ENCODE results near the gene ZNF787.
A peak's percentile ranks its signal among the peaks of the same experiment; 100 is the strongest.

ZNF787 gene

DNA sequence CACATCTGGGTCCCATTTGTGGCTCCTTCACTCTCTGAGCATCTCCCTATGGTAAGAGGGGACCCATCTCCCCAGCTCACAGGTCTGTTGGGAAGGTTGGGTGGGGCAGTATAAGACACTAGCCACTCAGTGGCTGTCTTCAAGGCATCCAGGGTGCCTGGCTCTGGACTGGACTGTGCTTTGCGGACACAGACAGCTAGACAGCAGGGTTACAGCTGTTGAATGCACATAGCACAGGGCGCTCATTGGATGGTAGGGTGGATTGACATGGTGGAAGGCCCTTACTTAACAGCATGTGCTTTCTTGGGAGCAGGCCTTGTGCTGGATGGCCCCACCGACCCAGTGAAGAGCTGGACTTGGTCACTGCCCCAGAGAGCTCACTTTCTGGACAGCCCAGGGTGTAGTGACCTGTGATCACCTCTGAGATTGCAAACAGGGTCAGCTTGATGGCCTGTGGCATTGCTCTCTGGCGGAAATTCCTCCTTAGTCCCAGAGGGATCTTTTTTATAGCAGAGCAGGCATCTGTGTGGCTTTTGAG, 21.9 kb upstream of the ZNF787 start:
- DNase-seq, result no peak

DNA sequence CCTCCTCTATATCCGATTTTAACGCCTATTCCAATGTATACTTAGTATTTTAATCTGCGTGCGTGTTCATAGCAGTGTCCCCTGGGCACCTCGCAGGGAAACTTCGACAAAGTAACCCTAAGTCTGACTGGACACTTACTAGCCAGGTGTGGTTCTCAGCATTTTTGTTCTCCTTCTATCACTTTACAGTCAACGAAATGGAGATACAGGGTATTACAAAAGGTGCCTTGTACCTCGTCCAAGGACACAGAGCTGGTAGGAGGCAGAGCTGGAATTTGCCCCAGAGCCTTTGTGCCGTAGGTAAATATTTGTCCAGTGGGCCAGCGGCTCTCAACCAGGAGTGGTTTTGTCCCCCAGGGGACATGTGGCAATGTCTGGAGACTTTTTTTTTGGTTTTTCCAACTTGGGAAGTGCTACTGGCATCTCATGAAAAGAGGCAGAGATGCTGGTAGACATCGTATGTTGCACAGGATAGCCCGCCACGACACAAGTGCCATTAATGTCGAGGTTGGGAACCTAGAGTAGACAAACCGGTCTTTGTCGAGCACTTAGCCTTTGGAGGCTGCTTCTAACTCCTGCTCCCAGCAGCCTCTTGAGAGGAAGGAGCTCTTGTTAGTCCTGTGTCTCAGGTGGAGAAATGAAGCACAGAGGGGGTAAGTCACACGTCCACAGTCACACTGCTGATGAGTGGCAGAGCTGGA, 21.1 kb upstream of the ZNF787 start:
- no peak for DNase-seq

DNA sequence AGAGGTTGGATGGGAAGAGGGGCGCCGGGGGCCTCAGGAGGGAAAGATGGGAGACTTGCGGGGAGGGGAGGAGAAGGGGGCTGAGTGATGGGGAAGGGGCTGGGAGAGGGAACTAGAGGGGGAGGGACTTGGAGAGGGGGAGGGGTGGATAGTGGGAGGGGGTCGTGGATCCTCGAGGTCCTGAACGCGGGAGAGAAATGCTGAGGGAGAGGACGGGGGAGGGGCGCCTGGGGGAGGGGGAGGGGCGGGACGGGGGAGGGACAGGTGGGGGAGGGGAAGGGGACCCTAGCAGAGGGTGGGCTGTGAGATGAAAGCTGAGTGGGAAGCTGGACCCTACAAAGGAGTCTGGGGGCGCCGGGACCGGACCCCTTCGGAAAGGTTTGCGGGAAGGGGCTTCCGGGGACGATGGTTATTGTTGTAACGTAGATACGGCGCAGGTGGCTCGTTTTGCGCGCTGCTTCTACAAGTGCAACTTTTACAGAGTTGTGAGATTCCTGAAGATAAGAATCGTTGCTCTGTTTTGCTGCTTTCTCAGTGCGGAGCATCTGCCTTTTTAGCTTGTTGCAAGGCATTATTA, 20.4 kb upstream of the ZNF787 start:
- DNase-seq, result no peak

DNA sequence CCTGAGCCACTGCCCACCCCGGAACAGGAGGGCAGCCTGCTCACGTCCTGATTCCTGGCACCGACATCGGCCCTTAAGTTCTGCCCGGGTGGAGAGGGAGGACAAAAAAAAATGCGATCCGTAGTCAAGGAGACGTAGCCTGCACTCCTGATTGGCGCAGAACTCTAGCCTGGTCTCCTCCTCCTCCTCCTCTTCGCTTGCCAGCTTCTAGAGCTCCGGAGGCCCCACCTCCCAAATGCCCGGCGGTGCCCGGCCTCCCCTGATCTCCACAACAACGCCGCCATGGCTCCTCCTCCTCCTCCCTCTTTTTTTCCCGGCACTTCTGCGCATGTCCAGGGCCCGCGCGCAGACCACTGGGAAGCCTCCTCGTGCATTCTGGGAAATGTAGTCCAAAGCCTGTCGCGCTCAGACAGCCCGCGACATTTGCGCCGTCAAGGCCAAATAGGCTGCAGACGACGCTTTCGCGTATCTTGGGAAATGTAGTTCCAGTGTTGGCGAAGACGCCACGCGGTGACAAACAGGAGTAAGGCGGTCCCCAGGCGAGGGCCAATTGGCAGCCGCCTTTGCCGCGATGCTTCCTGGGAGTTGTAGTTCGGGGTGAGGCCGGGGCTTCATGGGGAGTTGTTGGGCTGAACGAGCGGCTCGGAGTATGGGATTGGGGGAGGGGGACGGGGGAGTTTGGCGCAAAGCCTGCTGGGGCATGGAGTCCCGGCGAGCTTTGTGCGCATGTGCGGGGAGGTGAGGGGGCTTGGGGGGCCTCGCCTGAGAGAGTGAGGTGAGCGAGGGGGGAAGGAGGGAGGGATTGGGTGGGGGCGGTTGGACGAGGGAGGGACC, 19.7 kb upstream of the ZNF787 start, which contains the start of gene ZNF444:
Gene ZNF444 (plus strand): TSS at position 705 of the 834 bp plus-strand sequence. CDS start 5,625 bp downstream, outside the sequence.
- peak; percentile 98 for DNase-seq

GRCh38 chr19:56139847-56140582, 18.9 kb upstream of the ZNF787 start:
- DNase-seq, result no peak

- no peak for DNase-seq
Measured at GRCh38 chr19:56138069-56138468, 17.0 kb upstream of the ZNF787 start.

DNA sequence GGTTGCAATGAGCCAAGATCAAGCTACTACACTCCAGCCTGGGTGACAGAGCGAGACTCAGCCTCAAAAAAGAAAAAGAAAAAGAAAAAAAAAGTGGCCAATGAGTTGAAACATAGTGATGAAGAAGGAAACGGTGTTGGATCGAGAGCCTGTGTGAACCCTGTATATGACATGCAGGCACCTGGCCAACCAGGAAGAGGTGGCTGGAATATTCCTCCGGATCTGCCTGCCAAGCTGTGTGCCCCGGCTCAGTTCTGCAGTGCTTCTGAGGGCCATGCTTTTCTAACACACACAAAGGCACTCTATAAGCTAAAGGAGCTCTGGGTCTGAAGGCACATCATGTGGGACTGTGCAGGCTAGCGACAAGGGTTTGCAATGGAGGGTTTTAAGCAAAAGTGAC, 16.3 kb upstream of the ZNF787 start:
- no peak for DNase-seq

- no peak for DNase-seq
Measured at GRCh38 chr19:56136362-56136761, 15.3 kb upstream of the ZNF787 start.

DNA sequence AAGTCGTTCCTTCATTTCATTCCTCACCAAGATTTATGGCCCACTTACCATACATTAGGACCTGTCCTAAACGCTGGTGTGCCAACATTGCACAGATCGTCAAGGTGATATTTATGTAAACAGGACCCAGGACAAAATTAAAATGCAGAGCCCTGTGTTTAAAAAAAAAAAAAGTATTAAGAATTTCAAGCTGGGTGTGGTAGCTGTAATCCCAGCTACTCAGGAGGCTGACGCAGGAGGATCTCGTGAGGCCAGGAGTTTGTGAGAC, 13.5 kb upstream of the ZNF787 start:
- DNase-seq, result no peak

GRCh38 chr19:56133858-56134653, 13.0 kb upstream of the ZNF787 start:
- no peak for DNase-seq

DNA sequence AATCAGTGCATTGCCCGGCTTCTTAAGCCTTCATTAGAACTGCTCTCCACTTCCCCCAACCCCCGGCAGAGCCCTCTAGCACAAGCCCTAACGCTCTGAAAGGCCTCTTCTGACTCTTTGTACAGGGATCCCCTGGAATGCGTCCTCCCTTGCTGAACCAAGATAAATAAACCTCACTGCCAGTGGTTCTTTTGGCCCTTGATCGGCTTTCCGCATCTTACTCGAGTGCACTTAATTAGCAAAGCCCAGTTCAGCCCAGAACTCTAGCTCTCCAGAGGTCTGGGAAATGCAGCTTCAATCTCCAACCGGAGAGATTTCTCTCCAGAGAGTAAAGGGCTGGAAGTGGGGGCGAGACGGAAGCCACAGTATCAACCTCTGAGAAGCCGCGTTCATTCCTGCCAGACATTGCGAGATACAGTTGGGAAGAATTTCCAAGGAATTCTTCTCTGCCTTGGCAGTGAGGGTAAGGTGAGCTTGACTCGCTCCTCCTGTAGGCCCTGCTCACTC, 11.3 kb upstream of the ZNF787 start:
- no peak for DNase-seq

- DNase-seq, result no peak
Measured at GRCh38 chr19:56131651-56132050, 10.6 kb upstream of the ZNF787 start.

DNA sequence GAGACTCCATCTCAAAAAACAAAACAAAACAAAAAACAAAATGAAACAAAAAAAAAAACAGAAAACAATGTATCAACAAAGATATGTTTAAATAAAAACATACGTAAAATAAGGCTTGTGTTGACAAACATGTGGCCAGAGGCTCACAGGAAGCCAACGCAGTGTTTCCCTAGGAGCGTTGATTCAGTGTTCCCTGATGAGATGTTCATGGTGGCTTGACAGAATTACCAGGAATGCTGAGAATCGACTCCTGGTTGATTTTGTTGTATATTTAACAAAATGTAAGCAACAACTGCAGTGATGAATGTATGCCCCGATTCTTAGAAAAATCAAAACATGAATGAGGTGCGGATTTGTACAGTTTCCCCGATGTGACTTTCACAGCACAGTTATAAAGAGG, 8.9 kb upstream of the ZNF787 start:
- no peak for DNase-seq

DNA sequence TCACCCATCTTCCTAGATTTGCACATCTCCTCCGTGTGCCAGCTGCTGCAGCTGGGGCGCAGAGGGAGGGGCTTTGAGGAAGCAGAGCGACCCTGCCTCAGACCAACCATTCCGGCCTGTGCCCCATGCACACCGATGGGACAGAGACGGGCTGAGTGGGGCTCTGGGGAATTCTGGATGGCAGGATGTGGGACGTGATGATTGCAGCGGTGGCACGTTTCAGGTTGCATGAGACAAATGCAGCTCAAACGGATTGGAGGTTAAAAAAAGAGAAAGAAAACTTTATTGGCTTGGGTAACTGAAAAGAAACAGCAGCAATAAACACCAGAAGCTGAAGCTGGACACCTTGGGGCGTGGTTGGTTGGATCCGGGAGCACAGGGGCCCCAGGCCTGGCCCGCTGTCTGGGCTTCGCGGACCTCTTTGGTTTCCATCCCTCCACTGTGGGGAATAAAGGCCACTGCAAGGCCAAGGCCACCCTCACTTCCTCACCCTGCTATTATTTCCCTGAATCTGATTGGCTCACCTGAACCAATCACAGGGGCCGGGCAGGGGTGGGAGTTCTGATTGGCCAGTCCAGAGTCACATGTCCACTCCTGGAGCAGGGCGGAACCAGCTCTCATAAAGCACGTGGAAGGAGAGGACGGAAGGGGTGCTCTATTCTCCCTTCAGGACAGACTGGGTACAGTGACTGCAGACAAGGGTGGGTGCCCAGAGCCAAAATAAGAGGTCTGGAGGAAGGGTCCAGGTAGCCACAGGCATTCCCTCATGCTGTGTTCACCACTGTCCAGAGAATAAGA, 6.1 kb upstream of the ZNF787 start:
- DNase-seq, result no peak

DNA sequence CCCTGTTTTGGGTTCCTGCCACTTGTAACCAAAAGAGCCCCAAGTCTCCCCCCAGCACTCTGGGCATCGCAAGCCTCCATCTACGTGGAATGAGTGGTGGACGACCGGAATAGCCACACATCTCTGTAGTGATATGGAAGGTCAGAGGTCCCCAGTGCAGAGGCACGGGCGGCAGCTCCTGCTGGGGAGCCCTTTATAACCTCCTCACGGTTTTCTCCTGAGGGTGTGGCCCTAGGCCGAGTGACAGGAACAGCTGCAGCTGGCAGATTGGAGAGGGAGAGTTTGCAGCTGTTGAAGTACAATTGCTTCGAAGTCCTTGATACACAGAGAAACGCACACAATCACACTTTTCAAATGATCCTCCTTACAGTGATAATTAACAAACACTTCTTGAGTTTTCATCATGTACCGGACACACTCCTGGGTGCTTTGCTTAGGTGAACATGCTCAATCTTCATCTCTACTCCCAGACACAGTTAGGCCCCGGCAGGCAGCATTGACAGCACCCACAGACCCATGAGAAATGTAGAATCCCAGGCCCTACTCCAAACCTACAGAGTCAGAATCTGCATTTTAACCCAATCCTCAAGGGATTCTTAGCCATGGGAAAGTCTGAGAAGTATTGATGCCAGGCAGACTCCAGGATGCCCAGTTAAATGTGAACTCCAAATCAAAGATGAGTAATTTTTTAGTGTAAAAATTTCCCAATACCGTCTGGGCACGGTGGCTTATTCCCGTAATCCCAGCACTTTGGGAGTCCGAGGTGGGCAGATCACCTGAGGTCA, 4.9 kb upstream of the ZNF787 start:
- no peak for DNase-seq

- DNase-seq, result no peak
Measured at GRCh38 chr19:56124578-56124977, 3.5 kb upstream of the ZNF787 start.

DNA sequence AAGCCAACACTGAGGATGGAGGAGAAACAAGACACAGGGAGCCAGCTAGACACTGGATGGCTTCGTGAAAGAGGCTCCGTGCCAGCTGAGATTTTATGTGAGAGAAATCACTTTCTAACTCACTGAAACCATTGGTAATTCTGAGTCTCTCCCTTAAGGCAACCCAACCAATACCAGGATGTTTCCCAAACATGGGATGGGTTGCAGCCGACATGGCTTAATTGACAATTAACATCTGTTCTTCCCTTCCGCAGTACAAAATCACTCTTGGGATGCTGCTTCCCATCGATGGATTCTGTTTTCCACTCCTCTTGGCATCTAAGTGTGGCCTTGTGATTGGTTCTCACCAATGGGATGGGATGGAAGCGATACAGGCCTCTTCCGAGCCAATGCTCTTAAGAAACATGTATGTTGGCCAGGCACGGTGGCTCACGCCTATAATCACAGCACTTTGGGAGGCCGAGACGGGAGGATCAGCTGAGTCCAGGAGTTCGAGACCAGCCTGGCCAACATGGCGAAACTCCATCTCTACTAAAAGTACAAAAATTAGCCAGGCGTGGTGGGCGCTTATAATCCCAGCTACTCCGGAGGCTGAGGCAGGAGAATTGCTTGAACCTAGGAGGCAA, 2.3 kb upstream of the ZNF787 start:
- DNase-seq, result no peak

DNA sequence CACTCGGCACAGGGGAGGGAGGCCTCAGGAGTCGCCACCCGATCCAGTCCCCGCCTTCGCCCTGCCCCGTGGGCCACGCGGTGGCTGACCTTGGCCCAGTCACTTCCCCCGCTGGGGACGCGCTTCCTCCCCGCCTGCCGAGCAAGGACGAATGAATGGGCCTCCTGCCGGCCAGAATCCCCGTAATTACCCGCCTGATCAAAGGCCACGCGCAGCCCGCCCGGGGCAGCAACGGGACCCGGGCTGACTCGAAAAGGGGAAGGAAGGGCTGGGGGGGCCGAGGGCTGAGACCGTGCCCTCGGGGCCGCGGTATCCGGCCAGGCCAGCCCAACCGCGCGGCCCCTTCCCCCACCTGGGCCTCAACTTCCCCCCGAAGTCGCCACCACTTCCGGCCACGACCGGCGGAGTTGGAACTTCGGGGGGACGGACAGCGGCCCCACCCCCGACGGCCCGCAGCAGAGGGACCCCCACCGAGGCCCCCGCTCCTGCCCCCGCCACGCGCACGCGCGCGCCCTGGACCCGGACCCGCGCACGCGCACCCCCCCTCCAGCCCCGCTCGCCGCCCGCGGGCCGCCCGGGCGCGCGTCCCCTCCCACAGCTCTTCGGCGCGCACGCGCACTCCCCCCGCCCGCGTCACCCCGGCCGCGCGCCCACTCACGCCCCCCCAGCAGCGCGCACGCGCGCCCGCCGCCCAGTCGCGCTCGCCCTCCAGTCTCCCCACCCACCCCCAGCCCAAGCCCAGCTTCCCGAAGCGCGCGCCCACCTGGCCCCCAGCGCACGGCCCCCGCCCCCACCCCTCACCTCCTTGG, 520 bp downstream of the ZNF787 start:
- DNase-seq, result peak; percentile 11

DNA sequence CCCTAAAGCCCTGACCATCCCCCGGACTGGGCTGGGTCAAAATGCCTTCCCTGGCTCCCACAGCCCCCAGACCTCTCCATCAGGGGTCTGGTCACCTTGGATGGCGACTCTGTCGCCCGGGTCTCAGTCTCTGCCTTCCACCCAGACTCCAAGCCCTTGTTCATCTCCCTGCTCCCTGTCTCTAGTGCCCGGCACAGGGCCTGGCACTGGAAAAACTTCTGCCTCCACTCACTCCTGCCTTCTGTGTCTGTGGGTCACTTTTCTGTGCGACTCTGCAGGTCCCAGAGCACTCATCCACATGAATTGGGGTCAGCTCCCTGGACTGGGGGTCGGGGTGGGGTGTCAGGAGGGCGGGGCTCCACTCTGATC, 1.1 kb downstream of the ZNF787 start:
- no peak for DNase-seq
